Keratinocyte (primary cell): ENCODE data around the gene ZBTB32.

Experiments
- CTCF ChIP-seq, 3 experiments: IDR thresholded peaks in 1 of 3; conservative IDR thresholded peaks in 1 of 3; optimal IDR thresholded peaks in 1 of 3; 2 replicates in 2 of 3; 3 replicates in 1 of 3; pipeline versions ENCODE3 to v1.5.1; 2011; ENCODE audit warnings: low read length in 3 of 3, mild to moderate bottlenecking in 3 of 3, moderate library complexity in 2 of 3, control low read depth in 1 of 3, inconsistent platforms in 1 of 3; ENCODE audit not compliant: insufficient read depth in 2 of 3; ENCODE audit errors: extremely low read depth in 1 of 3
- EZH2 ChIP-seq: IDR thresholded peaks from one replicate; pipeline ENCODE4 v1.6.1; 2012; ENCODE audit warnings: inconsistent platforms, mild to moderate bottlenecking, low read length, moderate library complexity

GRCh38 chr19:35729763-35730162 lies 25.4 kb downstream of the ZBTB32 start:
- TF ChIP-seq CTCF (optimal IDR thresholded peaks at IDR 0.05 in 1 of 3, IDR thresholded peaks at IDR 0.05 in 1 of 3, conservative IDR thresholded peaks at IDR 0.05 in 1 of 3; ENCODE audit: extremely low read depth in 1 of 3, insufficient read depth in 2 of 3, low read length in 3 of 3) (no peak), EZH2 (no peak)
